Body of pancreas (tissue), 4 donors: Measurements from ENCODE around the gene HIVEP2.

Experiments used
- CTCF ChIP-seq, 7 experiments: fragments of 450-650 bp in 4 of 7; fragments of 200-600 bp in 3 of 7; sonication (generic) in 3 of 7; IDR thresholded peaks; one replicate each; pipeline ENCODE4 v1.5.1; 2016 to 2019; ENCODE audit warnings: antibody characterized with exemption in 7 of 7
- POLR2A ChIP-seq, 3 donors: fragments of 450-650 bp; IDR thresholded peaks; one replicate each; pipeline ENCODE4 v1.6.1; 2016; ENCODE audit warnings: antibody characterized with exemption in 3 of 3, mild to moderate bottlenecking in 2 of 3

DNA sequence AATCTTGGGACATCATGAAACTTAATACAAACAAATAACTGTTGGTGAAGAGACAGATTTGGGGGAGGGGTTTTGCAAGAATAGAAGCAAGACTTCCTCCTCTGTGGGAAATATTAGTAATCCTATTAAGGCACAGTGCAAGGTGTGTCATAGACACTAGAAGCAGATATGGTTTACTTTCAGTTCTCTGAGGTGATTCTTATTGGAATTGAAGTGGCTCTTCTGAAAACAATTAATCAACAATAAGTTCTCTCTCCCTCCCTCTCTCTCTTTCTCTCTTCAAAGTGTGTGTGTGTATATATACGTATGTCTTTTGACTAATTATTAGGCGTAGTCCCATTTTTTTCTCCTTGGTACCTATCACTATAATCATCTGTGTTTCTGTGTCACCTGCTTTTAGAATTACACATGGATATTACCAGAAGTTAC, 99.8 kb downstream of the HIVEP2 start:
- no peak for TF ChIP-seq CTCF (IDR thresholded peaks at IDR 0.05)
- TF ChIP-seq POLR2A (IDR thresholded peaks at IDR 0.05), result no peak
